ENCODE results near the gene RPS16. TPM values are rescaled to one million over a fixed set of nuclear protein-coding genes. Genes with fewer than 3 reads are reported as not detected.
A peak's percentile ranks its signal among the peaks of the same experiment; 100 is the strongest.

The RPS16 gene
- total RNA-seq, 1 donor from 2014 or later: 2,674 TPM

DNA sequence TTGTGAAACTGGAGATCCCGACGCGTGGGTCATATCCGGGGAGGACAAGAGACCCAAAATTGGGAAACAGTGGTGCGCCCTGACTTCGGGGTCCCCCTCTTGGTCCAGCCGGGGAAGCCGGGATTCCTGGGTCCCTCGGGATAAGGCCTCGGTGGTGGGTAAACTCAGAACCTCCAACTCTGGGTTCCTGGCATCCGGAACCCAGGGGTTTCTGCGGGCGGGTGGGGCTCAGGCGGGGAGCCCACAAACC, 28.4 kb downstream of the RPS16 start:
- Mint-ChIP-seq H3K4me1 (ENCODE audit: low read depth) (peaks cover 46% of the 10 kb centered on the region), H3K27me3 (ENCODE audit: low read depth) (no peaks in the 10 kb centered on the region), H3K4me3 (ENCODE audit: low read depth) (peak overlapping the region; percentile 97), H3K36me3 (ENCODE audit: low read depth) (peaks cover 23% of the 10 kb centered on the region), H3K27ac (peak overlapping the region; percentile 88), H3K9me3 (no peaks in the 10 kb centered on the region)
- DNase-seq (ENCODE audit: low spot score): no peak
- intact Hi-C loops (cut with micrococcal nuclease): loop anchor here (5.0 to 10.0 kb wide), 2 partner anchors 553 to 1390 kb away; partner anchors contain the start of gene EGLN2

DNA sequence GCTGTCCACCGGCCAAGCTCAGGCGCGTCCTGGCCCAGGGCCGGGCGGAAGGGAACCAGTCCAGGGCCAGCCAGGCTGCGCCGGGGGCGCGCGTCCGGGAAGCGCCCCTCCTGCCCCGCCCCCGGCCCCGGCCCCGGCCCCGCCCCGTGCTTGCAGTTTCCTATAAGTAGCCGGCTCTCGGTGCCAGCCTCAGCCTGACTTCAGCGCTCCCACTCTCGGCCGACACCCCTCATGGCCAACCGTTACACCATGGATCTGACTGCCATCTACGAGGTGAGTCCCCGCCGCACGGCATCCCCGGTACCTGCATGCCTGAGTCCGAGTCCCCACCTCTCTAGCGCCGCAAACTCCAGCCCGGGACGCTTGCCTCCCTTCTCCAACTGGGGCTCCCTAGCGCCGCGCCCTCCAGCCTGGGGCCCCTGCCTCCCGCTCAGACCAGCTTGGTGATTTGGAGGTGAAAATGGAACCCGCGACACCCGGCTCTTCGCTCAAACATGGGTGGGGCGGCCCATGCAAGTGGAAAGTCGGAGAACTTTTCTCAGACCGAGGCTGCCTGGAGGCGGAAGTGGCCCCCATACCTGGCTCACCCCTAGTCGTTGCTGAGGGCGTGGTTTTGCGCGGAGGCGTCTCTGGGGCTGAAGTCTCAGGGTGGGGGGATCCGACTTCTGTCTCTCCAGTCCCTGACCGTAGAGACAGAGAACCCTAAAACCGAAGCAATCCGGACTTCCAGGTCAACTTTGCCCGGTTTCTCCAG, 28.9 kb downstream of the RPS16 start, which contains the start of gene ZFP36:
Gene ZFP36 (plus strand): TSS at position 192 of the 754 bp plus-strand sequence. CDS start 58 bp downstream, at position 250.
- intact Hi-C loops (cut with micrococcal nuclease): loop anchor here (5.0 to 10.0 kb wide), 2 partner anchors 552 to 1390 kb away; partner anchors contain the start of gene EGLN2
- H3K27ac Mint-ChIP-seq: peak within 1 kb of the TSS; percentile 88
- H3K27me3 Mint-ChIP-seq (ENCODE audit: low read depth): no peaks in the 10 kb centered on the region

DNA sequence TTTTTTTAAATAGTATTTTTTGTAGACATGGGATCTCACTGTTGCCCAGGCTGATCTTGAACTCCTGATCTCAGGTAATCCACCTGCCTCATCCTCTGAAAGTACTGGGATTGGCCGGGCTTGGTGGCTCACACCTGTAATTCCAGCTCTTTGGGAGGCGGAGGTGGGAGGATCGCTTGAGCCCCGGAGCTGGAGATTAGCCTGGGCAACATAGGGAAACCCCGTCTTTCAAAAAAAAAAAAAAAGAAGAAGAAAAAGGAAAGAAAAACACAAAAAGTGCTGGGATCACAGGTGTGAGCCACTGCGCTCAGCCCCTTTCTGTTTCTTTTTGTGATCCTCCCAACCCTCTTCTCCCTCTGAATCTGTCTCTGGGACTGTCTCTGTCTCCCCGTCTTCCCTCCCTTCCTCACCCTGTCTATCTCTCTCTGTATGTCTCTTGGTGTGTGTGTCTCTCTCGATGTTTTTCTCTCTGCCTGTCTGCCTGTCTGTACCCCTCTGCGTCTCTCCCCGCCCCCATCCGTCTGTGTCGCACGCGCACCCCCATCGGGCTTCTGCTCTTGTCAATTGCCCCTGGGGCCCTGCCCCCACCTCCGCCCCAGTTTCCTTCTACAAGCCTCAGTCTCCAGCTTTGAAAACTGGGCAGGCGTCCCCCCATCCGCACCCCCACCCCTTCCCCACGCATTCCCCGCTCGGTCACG, 29.6 kb downstream of the RPS16 start:
- intact Hi-C loops (cut with micrococcal nuclease): loop anchor here (5.0 to 10.0 kb wide), 2 partner anchors 551 to 1391 kb away; partner anchors contain the start of gene EGLN2

More for the DNA sequence above, 28.9 kb downstream of the RPS16 start, which contains the start of gene ZFP36:
- H3K9me3 Mint-ChIP-seq: no peaks in the 10 kb centered on the region
- H3K4me3 Mint-ChIP-seq (ENCODE audit: low read depth): peak within 1 kb of the TSS; percentile 97
- peaks cover 51% of the 10 kb centered on the region for H3K4me1 Mint-ChIP-seq (ENCODE audit: low read depth)
- peaks cover 23% of the 10 kb centered on the region for H3K36me3 Mint-ChIP-seq (ENCODE audit: low read depth)
- peak; percentile 82 for DNase-seq (ENCODE audit: low spot score)

DNA sequence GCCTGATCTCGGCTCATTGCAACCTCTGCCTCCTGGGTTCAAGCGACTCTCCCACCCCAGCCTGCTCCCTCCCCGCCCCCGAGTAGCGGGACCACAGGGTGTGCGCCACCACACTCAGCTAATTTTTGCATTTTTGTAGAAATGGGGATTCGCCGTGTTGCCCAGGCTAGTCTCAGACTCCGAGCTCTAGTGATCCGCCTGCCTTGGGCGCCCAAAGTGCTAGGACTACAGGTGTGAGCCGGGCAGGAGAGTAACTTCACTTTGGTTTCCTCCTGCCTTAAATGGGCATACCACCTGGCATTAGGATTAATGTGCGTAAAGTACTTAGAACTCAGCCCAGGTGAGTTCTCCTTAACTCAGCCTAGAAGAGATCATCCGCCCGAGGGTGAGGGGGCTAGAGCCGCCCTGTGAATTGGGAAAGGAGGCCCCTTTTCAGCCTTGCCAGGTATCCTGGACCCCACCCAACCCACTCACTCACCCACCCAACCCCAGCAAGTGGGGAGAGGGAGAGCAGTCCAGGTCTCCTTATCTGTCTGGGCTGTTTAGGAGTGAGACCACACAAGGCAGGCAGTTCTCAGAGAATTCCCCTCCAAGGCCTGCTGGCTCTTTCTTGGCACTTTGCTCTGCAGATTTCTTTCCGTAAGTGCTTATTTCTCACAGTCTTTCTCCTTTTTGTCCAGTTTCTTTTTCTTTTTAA, 30.3 kb downstream of the RPS16 start:
- Mint-ChIP-seq H3K27me3 (ENCODE audit: low read depth) (no peaks in the 10 kb centered on the region), H3K9me3 (no peaks in the 10 kb centered on the region), H3K4me3 (ENCODE audit: low read depth) (no peak overlapping the region), H3K27ac (peak overlapping the region; percentile 28), H3K36me3 (ENCODE audit: low read depth) (peaks cover 19% of the 10 kb centered on the region), H3K4me1 (ENCODE audit: low read depth) (peaks cover 49% of the 10 kb centered on the region)
- DNase-seq (ENCODE audit: low spot score): no peak
- intact Hi-C loops (cut with micrococcal nuclease): loop anchor here (5.0 to 10.0 kb wide), 2 partner anchors 551 to 1392 kb away; partner anchors contain the start of gene EGLN2

More for the DNA sequence above, 29.6 kb downstream of the RPS16 start:
- peaks cover 22% of the 10 kb centered on the region for H3K36me3 Mint-ChIP-seq (ENCODE audit: low read depth)
- H3K9me3 Mint-ChIP-seq: no peaks in the 10 kb centered on the region
- H3K27ac Mint-ChIP-seq: peak overlapping the region; percentile 82
- H3K4me3 Mint-ChIP-seq (ENCODE audit: low read depth): peak overlapping the region; percentile 83
- H3K27me3 Mint-ChIP-seq (ENCODE audit: low read depth): no peaks in the 10 kb centered on the region
- peaks cover 51% of the 10 kb centered on the region for H3K4me1 Mint-ChIP-seq (ENCODE audit: low read depth)
- peak; percentile 75 for DNase-seq (ENCODE audit: low spot score)

DNA sequence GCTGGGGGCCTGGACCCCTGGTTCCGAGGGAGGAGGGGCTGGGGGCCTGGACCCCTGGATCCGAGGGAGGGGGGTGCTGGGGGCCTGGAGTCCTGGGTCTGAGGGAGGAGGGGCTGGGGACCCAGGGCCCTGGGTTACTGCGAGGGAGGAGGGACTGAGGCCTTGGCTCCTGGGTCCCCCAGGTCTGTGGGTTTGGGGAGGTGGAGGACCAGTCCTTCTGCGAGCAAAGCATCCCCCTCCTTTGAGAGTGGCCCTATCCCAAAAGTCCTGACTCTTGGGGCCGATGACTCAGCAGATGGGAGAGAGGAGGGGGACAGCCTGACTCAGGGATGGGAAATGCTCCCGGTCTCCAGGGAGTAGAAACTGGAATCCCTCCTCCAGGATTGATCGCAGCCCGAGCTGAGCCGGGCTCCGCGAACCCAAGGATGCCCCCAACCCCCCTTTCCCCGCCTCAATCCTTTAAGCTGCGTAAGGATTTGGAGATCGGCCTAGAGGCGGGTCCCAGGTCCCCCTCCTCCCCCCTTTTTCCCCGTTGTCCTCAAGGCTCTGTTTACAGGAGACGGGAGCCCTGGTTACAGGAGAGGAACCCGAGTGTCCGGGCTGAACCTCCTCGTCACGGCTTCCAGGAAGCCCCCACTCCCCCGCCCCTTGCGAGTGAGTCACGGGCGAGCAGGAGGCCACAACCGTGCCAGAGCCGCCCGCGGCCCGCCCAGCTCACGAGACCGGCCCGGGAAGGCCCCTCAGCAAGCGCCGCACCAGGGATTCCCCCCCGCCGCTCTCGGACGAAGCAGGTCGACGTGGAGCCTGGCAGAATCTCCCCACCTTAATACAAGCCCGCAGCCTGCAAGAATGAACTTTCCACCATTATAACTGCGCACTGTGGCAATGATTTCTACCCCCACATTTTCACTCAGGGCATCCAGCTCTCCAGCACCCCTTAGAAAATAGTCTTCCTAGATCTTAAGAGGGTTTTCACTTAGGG, 32.1 kb downstream of the RPS16 start:
- Mint-ChIP-seq H3K27me3 (ENCODE audit: low read depth) (no peaks in the 10 kb centered on the region), H3K36me3 (ENCODE audit: low read depth) (peaks cover 26% of the 10 kb centered on the region), H3K4me1 (ENCODE audit: low read depth) (peaks cover 53% of the 10 kb centered on the region), H3K9me3 (no peaks in the 10 kb centered on the region), H3K4me3 (ENCODE audit: low read depth) (peak overlapping the region; percentile 79), H3K27ac (peak overlapping the region; percentile 96)
- intact Hi-C loops (cut with micrococcal nuclease): loop anchor here (10.0 kb wide), 1 partner anchor 549 kb away; no protein-coding TSS in a partner anchor
- peak; percentile 89 for DNase-seq (ENCODE audit: low spot score)

DNA sequence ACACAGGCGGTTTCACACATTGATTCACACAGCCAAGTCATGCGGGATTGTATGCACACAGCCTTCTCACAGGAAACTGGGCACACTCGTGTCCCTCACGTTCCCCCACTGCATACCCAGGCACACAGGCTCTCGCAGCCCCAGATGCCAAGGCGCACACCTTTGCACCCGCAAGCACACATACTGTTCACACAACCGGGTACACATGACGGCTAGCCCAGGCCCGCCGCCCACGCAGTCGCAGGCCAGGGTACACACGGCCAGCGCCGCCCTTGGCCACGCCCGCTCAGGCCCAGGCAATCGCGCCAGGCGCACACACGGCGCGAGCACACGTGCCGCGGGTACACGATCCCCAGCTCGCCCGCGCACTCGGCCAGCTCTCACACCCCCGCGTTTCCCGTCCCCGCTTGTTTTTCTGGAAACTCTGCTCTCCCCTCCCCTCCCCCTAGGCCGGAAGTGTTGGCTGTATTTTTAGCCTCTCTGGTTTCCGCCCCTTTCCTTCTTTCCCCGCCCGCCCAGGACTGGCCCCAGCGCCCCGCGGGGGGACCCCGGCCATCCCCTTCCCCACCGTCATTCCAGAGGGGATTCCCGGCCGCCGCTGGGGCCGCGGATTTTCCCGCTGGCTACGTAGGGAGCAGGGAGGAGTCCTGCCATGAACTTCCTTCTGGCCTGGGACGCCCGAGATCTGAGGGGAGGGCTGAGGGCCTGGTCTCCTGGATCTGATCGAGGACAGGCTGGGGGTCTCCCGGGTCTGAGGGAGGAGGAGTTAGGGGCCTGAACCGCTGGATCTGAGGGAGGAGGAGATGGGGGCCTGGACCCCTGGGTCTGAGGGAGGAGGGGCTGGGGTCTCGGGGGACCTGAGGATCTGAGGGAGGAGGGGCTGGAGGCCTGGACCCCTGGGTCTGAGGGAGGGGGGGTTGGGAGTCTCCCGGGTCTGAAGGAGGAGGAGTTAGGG, 33.1 kb downstream of the RPS16 start:
- intact Hi-C loops (cut with micrococcal nuclease): loop anchor here (10.0 kb wide), 1 partner anchor 548 kb away; no protein-coding TSS in a partner anchor
- Mint-ChIP-seq H3K27me3 (ENCODE audit: low read depth) (no peaks in the 10 kb centered on the region), H3K27ac (peak overlapping the region; percentile 96), H3K4me3 (ENCODE audit: low read depth) (peak overlapping the region; percentile 79), H3K9me3 (no peaks in the 10 kb centered on the region), H3K4me1 (ENCODE audit: low read depth) (peaks cover 54% of the 10 kb centered on the region), H3K36me3 (ENCODE audit: low read depth) (peaks cover 21% of the 10 kb centered on the region)
- DNase-seq (ENCODE audit: low spot score): peak; percentile 81

DNA sequence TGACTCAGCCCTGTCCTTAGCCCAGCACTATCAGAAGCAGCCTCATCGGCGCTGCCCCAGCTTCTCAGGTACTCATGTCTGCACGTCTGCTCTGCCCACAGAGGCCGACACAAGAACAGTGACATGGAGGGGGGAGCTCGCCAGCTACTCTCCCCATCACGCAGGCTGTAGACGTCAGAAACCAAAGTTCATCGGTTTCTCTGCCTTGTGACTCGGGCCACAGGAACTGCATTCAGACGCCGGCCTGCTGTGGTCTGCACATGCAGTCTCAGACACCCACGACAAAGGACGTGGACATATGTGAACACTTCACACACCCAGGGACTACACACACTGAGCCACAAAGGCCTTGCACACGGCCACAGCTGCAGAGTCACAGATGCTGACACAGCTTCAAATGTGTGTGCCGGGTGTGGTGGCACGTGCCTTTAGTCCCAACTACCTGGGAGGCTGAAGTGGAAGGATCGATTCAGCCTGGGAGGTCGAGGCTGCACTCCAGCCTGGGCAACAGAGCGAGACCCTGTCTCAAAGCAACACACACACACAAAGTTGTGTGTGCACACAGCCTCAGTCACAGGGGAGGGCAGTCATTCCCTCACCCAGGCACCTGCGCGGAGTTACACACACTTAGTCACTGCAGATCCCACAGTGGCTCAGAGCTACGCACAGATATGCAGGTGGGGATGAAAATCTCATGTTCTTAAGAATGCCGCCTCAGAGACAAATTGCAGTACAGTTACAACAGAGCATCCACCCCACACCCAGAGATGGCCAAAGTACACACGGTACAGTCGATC, 34.0 kb downstream of the RPS16 start:
- peak; percentile 85 for DNase-seq (ENCODE audit: low spot score)
- H3K4me3 Mint-ChIP-seq (ENCODE audit: low read depth): peak overlapping the region; percentile 79
- peaks cover 58% of the 10 kb centered on the region for H3K4me1 Mint-ChIP-seq (ENCODE audit: low read depth)
- intact Hi-C loops (cut with micrococcal nuclease): loop anchor here (1.0 to 10.0 kb wide), 2 partner anchors 10 to 547 kb away; no protein-coding TSS in a partner anchor
- no peaks in the 10 kb centered on the region for H3K9me3 Mint-ChIP-seq
- peaks cover 16% of the 10 kb centered on the region for H3K36me3 Mint-ChIP-seq (ENCODE audit: low read depth)
- H3K27ac Mint-ChIP-seq: peak overlapping the region; percentile 96
- no peaks in the 10 kb centered on the region for H3K27me3 Mint-ChIP-seq (ENCODE audit: low read depth)

DNA sequence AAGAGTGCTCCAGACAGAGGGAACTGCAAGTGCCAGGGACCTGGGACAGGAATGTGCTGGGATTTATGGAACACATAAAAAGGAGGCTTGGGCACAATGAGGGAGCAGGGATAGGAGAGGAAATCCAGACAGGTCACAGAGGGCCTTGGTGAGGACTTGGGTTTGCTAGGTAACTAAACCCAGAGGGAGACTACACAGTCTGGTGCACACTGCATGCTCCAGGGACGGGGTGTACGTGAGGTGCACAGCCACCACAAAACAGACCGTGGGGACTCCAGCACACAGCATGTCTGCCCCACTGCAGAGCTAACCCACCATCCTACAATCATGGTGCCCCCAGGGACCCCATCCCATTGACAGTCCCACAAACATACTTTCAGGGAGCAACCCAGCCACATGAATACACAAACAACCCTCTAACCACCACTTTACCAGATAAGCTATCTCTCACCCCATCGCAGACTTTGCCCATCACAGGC, 34.6 kb downstream of the RPS16 start:
- H3K27me3 Mint-ChIP-seq (ENCODE audit: low read depth): no peaks in the 10 kb centered on the region
- H3K4me3 Mint-ChIP-seq (ENCODE audit: low read depth): peak overlapping the region; percentile 79
- H3K4me1 Mint-ChIP-seq (ENCODE audit: low read depth): peaks cover 56% of the 10 kb centered on the region
- H3K36me3 Mint-ChIP-seq (ENCODE audit: low read depth): peaks cover 16% of the 10 kb centered on the region
- peak overlapping the region; percentile 96 for H3K27ac Mint-ChIP-seq
- no peak for DNase-seq (ENCODE audit: low spot score)
- intact Hi-C loops (cut with micrococcal nuclease): loop anchor here (1.0 to 10.0 kb wide), 2 partner anchors 10 to 546 kb away; no protein-coding TSS in a partner anchor
- H3K9me3 Mint-ChIP-seq: no peaks in the 10 kb centered on the region

DNA sequence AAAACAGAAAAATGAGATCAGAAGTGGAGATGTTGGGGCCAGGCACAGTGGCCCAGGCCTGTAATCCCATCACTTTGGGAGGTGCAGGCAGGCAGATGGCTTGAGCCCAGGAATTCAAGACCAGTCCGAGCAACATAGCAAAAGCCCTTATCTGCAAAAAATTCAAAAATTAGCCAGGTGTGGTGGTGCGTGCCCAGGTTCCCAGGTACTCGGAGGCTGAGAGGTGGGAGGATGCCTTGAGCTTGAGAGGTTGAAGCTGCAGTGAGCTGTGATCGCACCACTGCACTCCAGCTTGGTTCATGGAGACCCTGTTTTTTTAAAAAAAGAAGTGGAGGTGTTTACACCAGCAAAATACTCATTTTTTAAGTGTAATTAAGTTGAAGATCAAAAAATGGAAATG, 35.7 kb downstream of the RPS16 start:
- Mint-ChIP-seq H3K9me3 (no peaks in the 10 kb centered on the region), H3K27me3 (ENCODE audit: low read depth) (no peaks in the 10 kb centered on the region), H3K4me1 (ENCODE audit: low read depth) (peaks cover 51% of the 10 kb centered on the region), H3K27ac (peak overlapping the region; percentile 39), H3K4me3 (ENCODE audit: low read depth) (no peak overlapping the region), H3K36me3 (ENCODE audit: low read depth) (peaks cover 24% of the 10 kb centered on the region)
- no peak for DNase-seq (ENCODE audit: low spot score)
- intact Hi-C loops (cut with micrococcal nuclease): loop anchor here (10.0 kb wide), 1 partner anchor 545 kb away; no protein-coding TSS in a partner anchor

DNA sequence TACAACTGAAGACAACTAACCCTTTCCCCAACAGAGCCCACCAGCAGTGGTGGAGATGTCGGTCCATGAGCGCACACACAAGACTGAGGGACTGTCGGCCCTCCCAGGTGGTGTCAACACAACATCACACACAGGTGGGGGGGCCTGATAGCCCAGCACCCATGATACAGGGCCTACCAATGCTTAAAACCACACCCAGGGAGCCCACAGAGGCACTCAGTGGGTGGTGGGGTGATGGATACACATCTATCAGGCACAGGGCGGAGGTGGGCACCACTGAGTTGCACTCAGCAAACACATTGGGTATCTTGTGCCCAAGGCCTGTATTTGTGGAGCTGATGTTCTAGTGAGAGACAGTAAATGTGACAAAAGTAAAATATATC, 36.1 kb downstream of the RPS16 start:
- Mint-ChIP-seq H3K36me3 (ENCODE audit: low read depth) (peaks cover 26% of the 10 kb centered on the region), H3K27ac (peak overlapping the region; percentile 39), H3K27me3 (ENCODE audit: low read depth) (no peaks in the 10 kb centered on the region), H3K4me3 (ENCODE audit: low read depth) (no peak overlapping the region), H3K9me3 (no peaks in the 10 kb centered on the region), H3K4me1 (ENCODE audit: low read depth) (peaks cover 52% of the 10 kb centered on the region)
- DNase-seq (ENCODE audit: low spot score): no peak
- intact Hi-C loops (cut with micrococcal nuclease): loop anchor here (5.0 to 10.0 kb wide), 2 partner anchors 133 to 545 kb away; partner anchors contain the start of gene EID2B
